Occipital lobe (tissue), 2 donors: ENCODE data around the gene ALK. TPM values are rescaled to one million over a fixed set of nuclear protein-coding genes. Genes with fewer than 3 reads are reported as not detected.

ENCODE experiments used
- DNase-seq: peaks from one replicate; lab custom pipeline; 2025; lab: John Stamatoyannopoulos, UW
- total RNA-seq: library from RNA; depleted of rRNA; stranded (reverse); fragments of >200 nt; gene quantifications from one replicate; pipeline ENCODE4 v1.2.3, GENCODE V29; 2014

The ALK gene
- total RNA-seq, 1 donor from 2014 or later: 0.78 TPM

GRCh38 chr2:29796446-29796845, 124.9 kb downstream of the ALK start:
- DNase-seq: no peak

- no peak for DNase-seq
These were observed 131.4 kb downstream of the ALK start for GRCh38 chr2:29789911-29790485.

GRCh38 chr2:29787473-29788465, 133.6 kb downstream of the ALK start:
- DNase-seq: no peak

DNA sequence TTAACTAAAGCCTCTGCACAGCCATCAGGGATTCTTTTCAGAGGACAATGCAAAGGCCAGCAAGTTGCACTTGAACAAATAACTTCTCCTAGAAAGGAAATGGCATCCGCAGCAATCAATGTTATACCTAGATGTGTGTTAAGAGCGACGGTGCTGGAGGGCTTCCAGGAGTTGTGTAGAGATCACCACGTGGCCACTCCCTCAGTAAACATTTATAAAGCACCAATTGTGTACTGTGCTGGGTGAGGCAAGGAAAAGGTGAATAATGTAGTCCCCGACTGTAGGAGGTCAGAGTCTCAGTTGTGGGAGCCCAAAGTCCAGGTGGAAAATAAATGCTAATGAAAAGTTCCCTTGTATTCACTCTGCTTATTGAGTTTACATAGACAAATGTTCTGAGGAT, 135.0 kb downstream of the ALK start:
- no peak for DNase-seq

DNA sequence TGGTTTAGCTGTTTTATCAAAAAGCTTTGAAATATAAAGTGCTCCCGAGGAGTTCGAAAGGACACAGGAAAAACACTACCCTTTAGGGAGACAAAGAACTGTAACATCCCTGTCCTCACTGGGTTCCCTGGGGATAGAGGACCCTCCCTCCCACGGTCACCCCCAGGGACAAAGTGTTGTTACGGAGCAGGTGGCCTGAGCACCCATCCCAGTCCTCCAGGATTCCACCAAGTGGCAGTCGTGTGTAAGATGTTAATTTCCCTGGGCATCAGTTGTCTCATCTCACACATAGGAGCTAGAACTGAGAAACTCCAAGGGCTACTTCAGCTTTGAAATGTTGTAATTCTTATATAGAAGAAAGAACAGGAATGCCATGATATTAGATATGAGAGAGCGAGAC, 137.7 kb downstream of the ALK start:
- DNase-seq: no peak

DNA sequence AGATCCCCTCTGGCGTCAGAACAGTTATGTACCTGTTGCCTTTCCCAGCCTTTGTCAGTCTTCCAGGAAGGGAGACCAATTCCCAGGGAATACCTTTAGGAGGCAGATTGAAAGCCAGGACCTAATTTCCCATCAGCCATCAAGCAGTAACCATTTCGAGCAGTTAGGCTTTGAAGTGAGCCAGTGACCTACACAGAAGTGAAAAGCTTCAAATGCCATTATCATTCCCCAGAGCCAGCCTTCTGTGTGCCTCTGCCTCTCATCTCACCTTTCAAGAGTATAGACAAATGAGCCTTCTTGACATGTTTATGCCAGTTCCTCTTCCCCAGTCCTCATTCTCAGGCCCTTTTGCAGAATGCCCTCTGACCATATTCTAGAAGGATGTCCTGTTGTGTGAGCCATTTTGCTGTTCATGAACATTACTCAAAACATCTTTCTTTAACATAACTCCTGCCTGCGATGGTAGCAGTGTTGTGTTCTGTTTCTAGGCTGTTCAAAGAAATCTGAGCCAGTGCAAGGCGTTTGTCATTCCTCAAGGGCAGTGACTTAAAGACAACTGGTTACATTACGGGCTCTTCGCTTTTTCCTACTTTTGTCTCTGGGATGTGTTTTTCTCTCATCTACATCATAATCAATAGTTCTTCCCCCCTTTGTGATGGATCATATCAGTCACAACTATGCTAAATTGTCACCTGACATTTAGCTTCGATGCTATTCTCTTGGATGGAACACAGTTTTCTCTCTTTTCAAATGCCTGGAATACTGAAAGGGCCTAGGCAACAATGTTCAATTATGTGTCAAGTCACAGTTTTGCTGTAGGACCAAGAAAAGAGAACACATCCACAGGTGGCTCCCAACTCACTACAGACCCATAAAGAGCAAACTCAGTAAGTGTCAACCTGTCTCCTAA, 138.6 kb downstream of the ALK start:
- DNase-seq: no peak

- DNase-seq: no peak
These were observed 139.3 kb downstream of the ALK start for GRCh38 chr2:29782087-29782486.

- no peak for DNase-seq
These were observed 140.5 kb downstream of the ALK start for GRCh38 chr2:29780906-29781305.

GRCh38 chr2:29777161-29777560, 144.2 kb downstream of the ALK start:
- DNase-seq: no peak

- no peak for DNase-seq
These were observed 145.0 kb downstream of the ALK start for GRCh38 chr2:29776406-29776805.

DNA sequence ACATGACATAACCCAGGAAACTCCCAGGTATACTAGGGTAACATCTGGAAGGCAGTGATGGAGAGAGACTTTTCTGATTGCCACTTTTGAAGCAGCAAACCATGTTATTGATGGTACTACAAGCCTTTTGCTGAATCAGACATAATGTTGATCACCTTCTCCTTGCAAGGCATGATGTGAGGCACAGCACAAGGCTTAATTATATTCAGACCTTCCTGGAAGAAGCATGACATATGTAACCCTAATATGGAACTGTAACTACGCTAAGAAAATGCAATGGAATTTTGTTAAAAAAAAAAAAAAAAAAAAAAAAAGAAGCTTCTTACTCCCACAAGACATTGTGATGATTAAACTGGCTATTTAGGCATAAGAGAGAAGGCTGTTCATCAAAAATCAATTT, 145.4 kb downstream of the ALK start:
- DNase-seq: no peak

GRCh38 chr2:29774624-29775023, 146.8 kb downstream of the ALK start:
- no peak for DNase-seq

DNA sequence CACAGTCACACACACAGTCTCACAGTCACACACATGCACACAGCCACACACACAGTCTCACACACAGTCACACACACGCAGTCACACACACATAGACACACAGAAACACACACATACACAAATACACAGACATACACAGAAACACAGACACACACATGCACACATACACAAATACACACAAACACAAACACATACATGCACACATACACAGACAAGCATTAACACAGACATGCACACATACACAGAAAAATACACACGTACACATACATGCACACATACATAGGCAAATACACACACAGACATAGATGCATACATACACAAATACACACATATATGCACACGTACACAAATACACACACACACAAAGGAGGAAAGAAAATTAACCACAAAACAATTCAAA, 150.5 kb downstream of the ALK start:
- DNase-seq: no peak

DNA sequence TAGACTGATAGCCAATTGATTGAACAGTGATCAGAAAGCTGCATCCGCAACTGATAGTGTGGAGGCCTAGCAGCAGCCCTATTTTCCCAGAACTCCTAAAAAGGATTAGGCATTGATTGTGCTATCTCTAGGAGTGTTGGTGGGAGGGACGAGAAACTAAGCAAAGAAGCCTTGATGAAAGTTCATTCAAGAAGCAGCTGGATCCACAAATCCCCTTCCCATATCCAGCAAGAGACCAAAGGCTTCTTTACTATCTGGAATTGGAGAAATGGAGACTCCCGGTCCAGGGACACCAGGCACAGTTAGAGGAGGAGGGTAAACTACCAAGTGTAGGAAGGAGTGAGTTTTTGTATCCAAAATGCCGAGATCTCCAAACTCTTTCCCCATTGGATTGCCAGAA, 151.5 kb downstream of the ALK start:
- no peak for DNase-seq

DNA sequence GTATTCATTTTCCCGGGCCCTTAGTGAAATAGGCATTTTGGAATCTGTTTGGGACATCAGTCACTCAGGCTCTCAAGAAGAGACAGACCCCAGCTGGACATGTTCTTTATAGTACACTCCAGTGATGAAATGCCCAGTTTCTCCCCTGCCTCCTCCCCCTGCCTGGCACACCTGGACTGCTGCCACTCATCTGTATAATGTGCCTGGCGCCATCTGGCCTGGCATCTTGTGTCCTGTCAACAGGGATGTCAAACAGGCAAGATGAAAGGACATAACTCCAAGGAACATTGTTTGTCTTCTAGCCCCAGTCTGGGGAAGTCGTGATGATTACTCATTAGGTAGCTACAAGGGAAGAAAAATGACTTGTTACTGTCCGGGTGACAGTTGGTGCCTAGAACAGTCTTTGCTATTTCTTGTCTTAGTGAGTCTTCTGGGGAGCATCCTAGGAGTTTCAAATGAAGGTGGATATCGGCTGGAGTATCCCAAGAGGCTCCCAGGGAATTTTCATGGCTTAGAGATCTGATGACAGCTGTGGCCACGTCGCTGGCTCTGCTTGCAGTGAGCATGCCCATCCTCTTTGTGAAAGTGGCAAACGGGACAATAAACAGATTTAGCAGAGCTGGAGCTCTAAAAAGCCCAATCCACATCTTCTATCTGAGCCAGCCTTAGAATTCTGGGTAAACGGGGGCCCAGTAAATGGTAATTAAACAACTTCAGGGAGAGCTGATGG, 153.6 kb downstream of the ALK start:
- DNase-seq: no peak

DNA sequence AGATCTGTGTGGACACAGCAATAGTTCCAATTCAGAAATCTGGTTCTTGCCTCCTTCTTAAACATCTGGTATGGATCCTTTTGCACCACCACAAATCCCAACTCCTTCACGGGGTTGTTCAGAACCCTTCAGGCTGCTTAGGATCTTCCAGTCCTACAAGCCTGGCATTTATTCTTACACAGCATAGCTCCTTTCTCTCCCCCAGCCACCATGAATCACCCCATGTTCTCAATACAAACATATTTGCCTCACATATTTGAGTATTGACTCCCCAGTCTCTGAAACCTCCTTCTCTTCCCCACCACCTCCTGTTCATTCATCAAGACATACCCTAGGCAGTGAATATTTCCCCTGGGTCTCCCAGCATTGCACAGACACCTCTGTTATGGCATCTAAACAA, 155.2 kb downstream of the ALK start:
- no peak for DNase-seq

DNA sequence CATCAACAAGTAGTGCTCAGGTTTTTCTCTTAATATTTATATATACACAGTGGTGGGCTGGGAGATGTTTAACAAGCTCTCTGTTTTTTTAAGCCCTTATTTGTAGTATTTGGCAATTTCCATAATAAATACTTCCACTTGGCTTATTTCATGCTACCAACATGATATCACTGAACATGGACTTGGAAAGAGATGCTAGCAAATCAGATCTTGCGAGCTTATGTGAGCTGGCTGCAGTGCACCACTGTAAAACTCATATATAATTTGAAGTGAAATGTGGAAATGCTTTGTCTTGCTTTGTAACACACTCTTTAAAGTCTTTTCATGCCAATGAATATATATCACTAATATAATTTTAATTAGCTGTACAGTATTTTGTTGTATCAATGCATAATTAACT, 155.7 kb downstream of the ALK start:
- no peak for DNase-seq

DNA sequence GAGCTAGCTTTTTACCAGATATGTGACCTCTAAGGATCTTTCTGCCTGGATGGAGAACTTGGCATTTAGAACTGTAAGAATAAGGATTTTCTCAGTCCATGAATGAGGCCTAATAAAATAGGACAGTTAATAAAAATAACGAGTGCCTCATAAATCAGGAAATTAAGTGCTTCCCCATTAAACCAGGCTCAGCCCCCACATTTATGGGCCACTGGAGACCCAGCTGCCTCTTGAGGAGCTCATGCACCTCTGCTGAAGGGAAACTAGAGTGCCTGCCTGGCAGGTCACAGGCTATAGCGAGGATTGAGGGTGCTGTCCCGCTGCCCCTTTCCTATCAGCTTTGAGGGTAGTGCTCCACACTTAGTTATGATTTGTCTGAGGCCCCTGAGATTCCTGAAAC, 158.0 kb downstream of the ALK start:
- DNase-seq: no peak

GRCh38 chr2:29762239-29762638, 159.1 kb downstream of the ALK start:
- no peak for DNase-seq

GRCh38 chr2:29761278-29761677, 160.1 kb downstream of the ALK start:
- no peak for DNase-seq

GRCh38 chr2:29760008-29760407, 161.4 kb downstream of the ALK start:
- DNase-seq: no peak
